Ascending aorta (tissue), 2 donors: ENCODE data around the gene FASTK. TPM values are rescaled to one million over a fixed set of nuclear protein-coding genes. Genes with fewer than 3 reads are reported as not detected.

ENCODE experiments used
- DNase-seq, 2 donors: peaks; one replicate each; pipeline ENCODE4 v3.0.0-alpha.2; 2019; ENCODE audit warnings: low spot score in 2 of 2
- H3K27ac ChIP-seq, 2 donors: fragments of 200-600 bp; sonication (generic); one replicate each; pipeline ENCODE4 v1.5.1; 2016 to 2017; ENCODE audit warnings: mild to moderate bottlenecking in 1 of 2
- H3K27me3 ChIP-seq: fragments of 200-600 bp; sonication (generic); one replicate; pipeline ENCODE4 v1.5.1; 2017
- H3K36me3 ChIP-seq, 2 donors: fragments of 200-600 bp; sonication (generic); one replicate each; pipeline ENCODE4 v1.5.1; 2016
- H3K4me1 ChIP-seq, 2 donors: fragments of 200-600 bp; sonication (generic); one replicate each; pipeline ENCODE4 v1.5.1; 2016 to 2017; ENCODE audit warnings: mild to moderate bottlenecking in 1 of 2
- H3K4me3 ChIP-seq, 2 donors: fragments of 200-600 bp; sonication (generic); one replicate each; pipeline ENCODE4 v1.5.1; 2016 to 2017; ENCODE audit warnings: mild to moderate bottlenecking in 1 of 2
- H3K9me3 ChIP-seq, 2 donors: fragments of 200-600 bp; sonication (generic); one replicate each; pipeline ENCODE4 v1.5.1; 2016
- CTCF ChIP-seq, 3 experiments: fragments of 200-600 bp in 2 of 3; fragments of 450-650 bp in 1 of 3; sonication (generic) in 2 of 3; IDR thresholded peaks; one replicate each; pipeline ENCODE4 v1.5.1; 2016 to 2019; ENCODE audit warnings: antibody characterized with exemption in 3 of 3, mild to moderate bottlenecking in 1 of 3, moderate library complexity in 1 of 3
- intact Hi-C: fragments of 100-400 bp; cut with DNase I; formaldehyde crosslinking; loops from one replicate; pipeline ENCODE4 v1.15.1; 2023
- total RNA-seq: library from RNA; depleted of rRNA; stranded (reverse); fragments of >200 nt; gene quantifications from one replicate; pipeline ENCODE4 v1.1.0, GENCODE V29; 2016

The FASTK gene
- total RNA-seq, 1 donor from 2014 or later, result 121 TPM

DNA sequence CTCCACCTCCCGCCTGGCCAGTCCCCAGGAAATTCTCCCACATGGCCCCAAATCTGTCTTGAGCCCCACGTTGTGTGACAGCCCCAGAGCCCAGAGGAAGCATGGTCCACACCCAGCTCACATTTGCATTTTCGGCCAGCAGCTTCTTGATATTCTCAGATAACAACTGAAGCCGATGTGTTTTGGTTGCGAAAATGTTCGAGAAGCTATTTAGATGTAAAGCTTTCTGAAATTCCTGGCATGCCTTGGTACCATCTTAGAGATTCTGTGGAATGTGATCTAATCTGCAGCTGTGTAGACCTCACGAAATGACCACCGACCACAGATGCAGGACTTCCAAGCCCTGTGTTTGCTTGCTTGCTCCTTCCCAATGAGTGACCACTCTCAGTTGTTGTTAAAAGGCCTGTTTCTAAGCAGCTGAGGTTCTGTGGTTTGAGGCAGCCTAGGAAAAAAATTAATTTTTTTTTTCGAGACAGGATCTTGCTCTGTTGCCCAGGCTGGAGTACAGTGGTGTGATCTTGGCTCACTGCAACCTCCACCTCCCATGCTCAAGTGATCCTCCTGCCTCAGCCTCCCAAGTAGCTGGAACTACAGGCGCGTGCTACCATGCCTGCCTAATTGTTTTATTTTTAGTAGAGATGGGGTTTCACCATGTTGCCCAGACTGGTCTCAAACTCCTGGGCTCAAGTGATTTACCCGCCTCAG is 12.4 kb downstream of the FASTK start:
- no peak for DNase-seq
- Histone ChIP-seq H3K4me1 (no peaks in the 10 kb centered on the region), H3K4me3 (no peak overlapping the region), H3K27me3 (no peaks in the 10 kb centered on the region), H3K36me3 (peaks cover 84 to 91% of the 10 kb centered on the region in 2 donors), H3K9me3 (no peaks in the 10 kb centered on the region), H3K27ac (no peak overlapping the region)
- TF ChIP-seq CTCF (IDR thresholded peaks at IDR 0.05), result no peak
- intact Hi-C loops, result no loop called here

DNA sequence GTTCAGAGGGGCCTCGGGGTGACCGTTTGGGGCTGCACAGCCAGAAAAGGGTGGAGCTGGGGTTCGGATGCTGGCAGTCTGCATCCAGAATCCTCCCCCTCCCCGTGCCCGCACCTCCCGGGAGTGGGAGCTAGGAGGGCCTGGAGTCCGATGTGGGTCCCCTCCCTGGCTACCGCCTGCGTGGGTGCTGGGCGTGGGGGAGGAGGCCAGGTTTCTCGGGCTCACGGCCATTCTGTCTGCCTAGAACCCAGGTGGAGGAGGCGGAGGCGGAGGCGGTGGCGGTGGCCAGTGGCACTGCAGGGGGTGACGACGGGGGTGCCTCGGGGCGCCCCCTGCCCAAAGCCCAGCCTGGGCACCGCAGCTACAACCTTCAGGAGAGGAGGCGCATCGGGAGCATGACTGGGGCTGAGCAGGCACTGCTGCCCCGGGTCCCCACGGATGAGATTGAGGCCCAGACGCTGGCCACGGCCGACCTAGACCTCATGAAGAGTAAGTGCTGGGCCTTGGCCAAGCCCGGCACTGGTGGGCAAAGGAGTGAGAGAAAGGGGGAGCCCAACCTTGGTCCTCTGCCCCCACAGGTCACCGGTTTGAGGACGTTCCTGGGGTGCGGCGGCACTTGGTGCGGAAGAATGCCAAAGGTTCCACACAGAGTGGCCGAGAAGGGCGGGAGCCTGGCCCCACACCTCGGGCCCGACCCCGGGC is 14.2 kb downstream of the FASTK start:
- intact Hi-C loops, result no loop called here
- H3K4me1 ChIP-seq, result peaks cover 7 to 17% of the 10 kb centered on the region in 2 donors
- no peak overlapping the region for H3K4me3 ChIP-seq
- H3K27ac ChIP-seq, result no peak overlapping the region
- H3K27me3 ChIP-seq, result no peaks in the 10 kb centered on the region
- TF ChIP-seq CTCF (IDR thresholded peaks at IDR 0.05), result no peak
- peaks cover 69 to 73% of the 10 kb centered on the region in 2 donors for H3K36me3 ChIP-seq
- DNase-seq, result no peak
- H3K9me3 ChIP-seq, result no peaks in the 10 kb centered on the region

DNA sequence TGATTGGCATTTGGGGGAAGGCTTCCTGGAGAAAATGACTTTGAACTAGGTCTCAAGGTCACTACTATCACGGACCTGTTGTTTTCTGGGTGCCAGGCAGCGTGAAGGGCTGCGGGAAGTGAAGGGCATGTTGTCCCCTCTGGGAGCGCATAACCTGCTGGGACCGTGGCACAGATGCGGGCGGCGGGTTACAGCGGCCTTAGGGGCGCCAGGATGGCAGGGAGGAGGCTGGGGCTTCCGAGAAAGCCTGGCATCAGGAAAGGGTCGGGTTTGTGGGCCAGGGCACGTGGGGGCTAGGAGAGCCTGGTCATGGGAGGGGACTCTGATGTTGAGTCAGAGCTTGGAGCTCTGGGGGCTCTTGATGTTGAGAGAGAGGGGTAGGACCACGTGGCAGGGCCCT is 15.1 kb downstream of the FASTK start:
- H3K27me3 ChIP-seq, result no peaks in the 10 kb centered on the region
- TF ChIP-seq CTCF (IDR thresholded peaks at IDR 0.05), result no peak
- no peak for DNase-seq
- no peaks in the 10 kb centered on the region for H3K9me3 ChIP-seq
- no peak overlapping the region for H3K27ac ChIP-seq
- H3K4me3 ChIP-seq, result no peak overlapping the region
- H3K4me1 ChIP-seq, result peaks cover 12 to 25% of the 10 kb centered on the region in 2 donors
- intact Hi-C loops, result no loop called here
- H3K36me3 ChIP-seq, result peaks cover 60 to 64% of the 10 kb centered on the region in 2 donors

DNA sequence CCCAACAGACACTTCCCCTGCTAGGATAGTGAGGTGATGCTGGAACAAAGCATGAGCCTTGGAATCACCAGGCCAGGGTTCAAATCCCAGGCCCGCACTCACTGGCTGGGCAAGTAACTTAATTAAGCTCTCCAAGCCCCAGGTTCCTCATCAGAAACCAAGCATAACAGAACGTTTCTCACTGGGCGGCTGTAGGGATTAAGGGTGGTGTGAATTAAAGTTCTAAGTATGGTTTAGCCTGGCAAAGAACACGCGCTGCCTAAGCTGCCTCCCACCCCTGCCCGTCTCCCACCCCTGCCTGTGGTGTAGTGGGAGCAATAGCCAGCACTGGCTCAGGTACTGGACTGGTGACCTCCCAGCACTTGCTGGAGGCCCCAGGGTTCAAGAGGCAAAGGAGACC is 15.6 kb downstream of the FASTK start:
- H3K9me3 ChIP-seq, result no peaks in the 10 kb centered on the region
- no peak for DNase-seq
- TF ChIP-seq CTCF (IDR thresholded peaks at IDR 0.05), result no peak
- no peak overlapping the region for H3K4me3 ChIP-seq
- peaks cover 15 to 27% of the 10 kb centered on the region in 2 donors for H3K4me1 ChIP-seq
- no peaks in the 10 kb centered on the region for H3K27me3 ChIP-seq
- peaks cover 55 to 59% of the 10 kb centered on the region in 2 donors for H3K36me3 ChIP-seq
- no peak overlapping the region for H3K27ac ChIP-seq
- intact Hi-C loops, result loop anchor here (5.0 kb wide), 1 partner anchor 182 kb away; the partner anchor contains the start of gene SMARCD3

GRCh38 chr7:151064454-151064853 is 16.2 kb downstream of the FASTK start:
- TF ChIP-seq CTCF (IDR thresholded peaks at IDR 0.05), result no peak
- Histone ChIP-seq H3K4me3 (no peak overlapping the region), H3K27ac (no peak overlapping the region), H3K27me3 (no peaks in the 10 kb centered on the region), H3K4me1 (peaks cover 15 to 27% of the 10 kb centered on the region in 2 donors), H3K9me3 (no peaks in the 10 kb centered on the region), H3K36me3 (peaks cover 49 to 53% of the 10 kb centered on the region in 2 donors)
- intact Hi-C loops, result loop anchor here (5.0 kb wide), 1 partner anchor 183 kb away; the partner anchor contains the start of gene SMARCD3
- DNase-seq, result no peak
